Measurements from ENCODE around the gene PLXDC1. TPM values are rescaled to one million over a fixed set of nuclear protein-coding genes. Genes with fewer than 3 reads are reported as not detected.

The PLXDC1 gene
- total RNA-seq, 1 donor from 2014 or later: 2.5 TPM

DNA sequence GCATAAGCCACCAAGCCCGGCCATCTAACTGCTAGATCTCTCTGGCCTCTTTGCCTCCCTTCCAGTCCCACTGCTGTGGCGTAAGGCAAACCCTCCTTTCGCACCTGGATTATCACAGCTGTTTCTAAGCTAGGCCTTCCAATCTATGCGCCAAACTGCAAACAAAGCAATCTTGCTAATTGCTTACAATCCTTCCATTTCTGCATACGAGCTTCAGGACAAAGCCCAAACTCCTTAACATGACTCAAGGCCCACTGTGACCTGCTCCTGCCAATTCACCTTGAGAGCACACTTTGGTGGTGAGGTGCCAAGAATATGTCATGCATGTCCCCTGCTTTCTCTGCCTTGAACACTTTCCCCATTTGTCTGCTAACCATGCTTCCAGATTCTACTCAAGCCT is 20.5 kb upstream of the PLXDC1 start:
- peaks cover 4% of the 10 kb centered on the region for H3K27me3 Mint-ChIP-seq (ENCODE audit: insufficient read depth, low read depth)
- no peak overlapping the region for H3K4me3 ChIP-seq
- peaks cover 6% of the 10 kb centered on the region for H3K36me3 Mint-ChIP-seq
- no peak for TF ChIP-seq EZH2 (IDR thresholded peaks at IDR 0.05)
- TF ChIP-seq EZH2phosphoT487 (IDR thresholded peaks at IDR 0.05): no peak
- TF ChIP-seq, protein P1, sequence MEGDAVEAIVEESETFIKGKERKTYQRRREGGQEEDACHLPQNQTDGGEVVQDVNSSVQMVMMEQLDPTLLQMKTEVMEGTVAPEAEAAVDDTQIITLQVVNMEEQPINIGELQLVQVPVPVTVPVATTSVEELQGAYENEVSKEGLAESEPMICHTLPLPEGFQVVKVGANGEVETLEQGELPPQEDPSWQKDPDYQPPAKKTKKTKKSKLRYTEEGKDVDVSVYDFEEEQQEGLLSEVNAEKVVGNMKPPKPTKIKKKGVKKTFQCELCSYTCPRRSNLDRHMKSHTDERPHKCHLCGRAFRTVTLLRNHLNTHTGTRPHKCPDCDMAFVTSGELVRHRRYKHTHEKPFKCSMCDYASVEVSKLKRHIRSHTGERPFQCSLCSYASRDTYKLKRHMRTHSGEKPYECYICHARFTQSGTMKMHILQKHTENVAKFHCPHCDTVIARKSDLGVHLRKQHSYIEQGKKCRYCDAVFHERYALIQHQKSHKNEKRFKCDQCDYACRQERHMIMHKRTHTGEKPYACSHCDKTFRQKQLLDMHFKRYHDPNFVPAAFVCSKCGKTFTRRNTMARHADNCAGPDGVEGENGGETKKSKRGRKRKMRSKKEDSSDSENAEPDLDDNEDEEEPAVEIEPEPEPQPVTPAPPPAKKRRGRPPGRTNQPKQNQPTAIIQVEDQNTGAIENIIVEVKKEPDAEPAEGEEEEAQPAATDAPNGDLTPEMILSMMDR (IDR thresholded peaks at IDR 0.05): no peak
- H3K4me1 Mint-ChIP-seq: peaks cover 17% of the 10 kb centered on the region
- no peaks in the 10 kb centered on the region for H3K36me3 ChIP-seq
- peak overlapping the region; percentile 13 for H3K27ac Mint-ChIP-seq
- no peak overlapping the region for H3K4me3 Mint-ChIP-seq
- H3K79me2 ChIP-seq (ENCODE audit: low read depth): no peaks in the 10 kb centered on the region
- peaks cover 3% of the 10 kb centered on the region for H3K9me3 Mint-ChIP-seq
- H3K4me2 ChIP-seq: no peak overlapping the region
- H2AFZ ChIP-seq (replicated peaks): no peak overlapping the region
- peaks cover 8% of the 10 kb centered on the region for H3F3A ChIP-seq (ENCODE audit: low read depth)
- H3K9ac ChIP-seq: no peak overlapping the region
- H4K20me1 ChIP-seq (ENCODE audit: low read depth): no peaks in the 10 kb centered on the region
- H3K9me3 ChIP-seq (ENCODE audit: low read depth): no peaks in the 10 kb centered on the region
- H3K4me1 ChIP-seq: no peaks in the 10 kb centered on the region
- H3K27ac ChIP-seq: no peak overlapping the region
- no peak for DNase-seq (ENCODE audit: low spot score)
- peaks cover 10% of the 10 kb centered on the region for H3K27me3 ChIP-seq

DNA sequence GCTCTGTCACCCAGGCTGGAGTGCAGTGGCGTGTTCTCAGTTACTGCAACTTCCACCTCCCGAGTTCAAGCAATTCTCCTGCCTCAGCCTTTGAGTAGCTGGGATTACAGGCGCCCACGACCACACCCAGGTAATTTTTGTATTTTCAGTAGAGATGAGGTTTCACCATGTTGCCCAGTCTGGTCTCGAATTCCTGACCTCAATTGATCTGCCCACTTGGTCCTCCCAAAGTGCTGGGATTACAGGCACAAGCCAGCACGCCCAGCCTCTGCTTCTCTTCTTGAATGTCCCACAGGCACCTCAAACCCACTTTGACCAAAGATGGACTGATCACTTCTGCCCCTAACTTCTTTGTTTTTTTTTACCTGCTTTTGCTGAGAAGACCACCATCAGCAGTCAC is 19.1 kb upstream of the PLXDC1 start:
- Histone ChIP-seq H4K20me1 (ENCODE audit: low read depth) (no peaks in the 10 kb centered on the region), H2AFZ (replicated peaks) (no peak overlapping the region), H3K4me1 (no peaks in the 10 kb centered on the region), H3K27me3 (peaks cover 23% of the 10 kb centered on the region), H3K9me3 (ENCODE audit: low read depth) (no peaks in the 10 kb centered on the region), H3K36me3 (no peaks in the 10 kb centered on the region), H3F3A (ENCODE audit: low read depth) (peaks cover 22% of the 10 kb centered on the region), H3K9ac (no peak overlapping the region), H3K27ac (no peak overlapping the region), H3K79me2 (ENCODE audit: low read depth) (no peaks in the 10 kb centered on the region), H3K4me2 (no peak overlapping the region), H3K4me3 (no peak overlapping the region)
- no peak overlapping the region for H3K4me3 Mint-ChIP-seq
- no peaks in the 10 kb centered on the region for H3K36me3 Mint-ChIP-seq
- TF ChIP-seq, protein P1 (IDR thresholded peaks at IDR 0.05): no peak
- TF ChIP-seq EZH2phosphoT487 (IDR thresholded peaks at IDR 0.05): no peak
- no peak for TF ChIP-seq EZH2 (IDR thresholded peaks at IDR 0.05)
- peaks cover 14% of the 10 kb centered on the region for H3K27me3 Mint-ChIP-seq (ENCODE audit: insufficient read depth, low read depth)
- peaks cover 3% of the 10 kb centered on the region for H3K9me3 Mint-ChIP-seq
- H3K27ac Mint-ChIP-seq: peak overlapping the region; percentile 57
- peaks cover 17% of the 10 kb centered on the region for H3K4me1 Mint-ChIP-seq
- no peak for DNase-seq (ENCODE audit: low spot score)

DNA sequence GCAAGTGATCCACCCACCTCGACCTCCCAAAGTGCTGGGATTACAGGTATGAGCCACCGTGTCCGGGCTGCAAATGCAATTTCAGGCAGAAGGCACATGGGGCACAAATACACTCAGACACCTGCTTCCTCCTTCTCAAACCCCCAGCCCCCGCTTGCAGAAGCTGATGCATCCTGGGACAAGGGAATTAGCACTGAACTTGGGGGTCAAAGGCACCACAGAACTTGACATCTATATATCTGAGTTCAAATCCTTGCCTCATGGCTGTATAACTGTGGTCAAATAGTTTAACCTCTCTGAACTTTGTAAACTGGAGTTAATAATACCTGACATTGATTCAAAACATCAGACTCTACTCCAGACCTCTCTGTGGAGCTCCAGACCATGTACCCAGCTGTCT is 18.7 kb upstream of the PLXDC1 start:
- Mint-ChIP-seq H3K27ac (no peak overlapping the region), H3K9me3 (peaks cover 3% of the 10 kb centered on the region), H3K27me3 (ENCODE audit: insufficient read depth, low read depth) (peaks cover 19% of the 10 kb centered on the region), H3K4me3 (no peak overlapping the region), H3K4me1 (peaks cover 17% of the 10 kb centered on the region), H3K36me3 (no peaks in the 10 kb centered on the region)
- no peaks in the 10 kb centered on the region for H3K79me2 ChIP-seq (ENCODE audit: low read depth)
- no peak overlapping the region for H3K9ac ChIP-seq
- H3K27me3 ChIP-seq: peaks cover 28% of the 10 kb centered on the region
- no peak overlapping the region for H3K4me3 ChIP-seq
- H3K9me3 ChIP-seq (ENCODE audit: low read depth): no peaks in the 10 kb centered on the region
- TF ChIP-seq, protein P1 (IDR thresholded peaks at IDR 0.05): no peak
- TF ChIP-seq EZH2 (IDR thresholded peaks at IDR 0.05) (no peak), EZH2phosphoT487 (IDR thresholded peaks at IDR 0.05) (no peak)
- no peak for DNase-seq (ENCODE audit: low spot score)
- no peak overlapping the region for H2AFZ ChIP-seq (replicated peaks)
- H3K36me3 ChIP-seq: no peaks in the 10 kb centered on the region
- H3K4me1 ChIP-seq: no peaks in the 10 kb centered on the region
- no peak overlapping the region for H3K4me2 ChIP-seq
- peaks cover 26% of the 10 kb centered on the region for H3F3A ChIP-seq (ENCODE audit: low read depth)
- H4K20me1 ChIP-seq (ENCODE audit: low read depth): no peaks in the 10 kb centered on the region
- H3K27ac ChIP-seq: no peak overlapping the region

Data from neural progenitor cell (in vitro differentiated cells).